Ovary (tissue), 3 donors: ENCODE data around the gene RNF175.

ENCODE experiments used
- POLR2A ChIP-seq: fragments of 450-650 bp; IDR thresholded peaks from one replicate; pipeline ENCODE4 v1.6.1; 2017; ENCODE audit warnings: antibody characterized with exemption, mild to moderate bottlenecking, moderate library complexity
- TF ChIP-seq, protein P1 (sequence below), 3 donors: fragments of 450-650 bp in 2 of 3; fragments of 200-600 bp in 1 of 3; IDR thresholded peaks; one replicate each; pipeline versions ENCODE4 v1.5.1 to v1.8.0; 2016 to 2022; ENCODE audit warnings: antibody characterized with exemption in 3 of 3, mild to moderate bottlenecking in 1 of 3
- donor health status: DM: no; HTN: no; CAD: no.

DNA sequence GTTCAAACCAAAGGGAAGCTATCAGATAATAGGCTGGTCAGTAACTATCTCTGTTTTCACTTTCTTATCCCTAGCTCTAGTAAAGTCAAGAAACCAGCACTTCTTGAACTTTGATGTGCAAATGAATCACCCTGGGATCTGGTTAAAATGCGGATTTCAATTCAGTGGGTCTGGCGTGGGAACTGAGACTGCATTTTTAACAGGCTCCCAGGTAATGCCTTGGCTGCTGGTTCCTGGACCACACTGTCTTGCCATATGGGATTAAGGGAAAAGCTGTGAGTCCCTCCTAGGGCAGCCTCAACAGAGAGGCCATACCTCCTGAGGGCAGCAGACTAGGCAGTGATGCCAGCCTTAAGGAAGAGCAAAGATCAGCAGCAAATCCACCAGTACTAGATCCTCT is 1.7 kb downstream of the RNF175 start:
- TF ChIP-seq, protein P1, sequence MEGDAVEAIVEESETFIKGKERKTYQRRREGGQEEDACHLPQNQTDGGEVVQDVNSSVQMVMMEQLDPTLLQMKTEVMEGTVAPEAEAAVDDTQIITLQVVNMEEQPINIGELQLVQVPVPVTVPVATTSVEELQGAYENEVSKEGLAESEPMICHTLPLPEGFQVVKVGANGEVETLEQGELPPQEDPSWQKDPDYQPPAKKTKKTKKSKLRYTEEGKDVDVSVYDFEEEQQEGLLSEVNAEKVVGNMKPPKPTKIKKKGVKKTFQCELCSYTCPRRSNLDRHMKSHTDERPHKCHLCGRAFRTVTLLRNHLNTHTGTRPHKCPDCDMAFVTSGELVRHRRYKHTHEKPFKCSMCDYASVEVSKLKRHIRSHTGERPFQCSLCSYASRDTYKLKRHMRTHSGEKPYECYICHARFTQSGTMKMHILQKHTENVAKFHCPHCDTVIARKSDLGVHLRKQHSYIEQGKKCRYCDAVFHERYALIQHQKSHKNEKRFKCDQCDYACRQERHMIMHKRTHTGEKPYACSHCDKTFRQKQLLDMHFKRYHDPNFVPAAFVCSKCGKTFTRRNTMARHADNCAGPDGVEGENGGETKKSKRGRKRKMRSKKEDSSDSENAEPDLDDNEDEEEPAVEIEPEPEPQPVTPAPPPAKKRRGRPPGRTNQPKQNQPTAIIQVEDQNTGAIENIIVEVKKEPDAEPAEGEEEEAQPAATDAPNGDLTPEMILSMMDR (IDR thresholded peaks at IDR 0.05) = no peak
- no peak for TF ChIP-seq POLR2A
